ENCODE measurements around the gene TRIM33.

TRIM33 gene

GRCh38 chr1:114511032-114511785, at the start of gene TRIM33:
Gene TRIM33, minus strand, starts transcription at chr1:114511203. Its CDS starts 127 bp downstream, at chr1:114511076.
- Histone ChIP-seq H3K4me3 (peak within 1 kb of the TSS; percentile 99), H3K4me2 (peak within 1 kb of the TSS; percentile 92), H3K36me3 (peaks cover 13% of the 10 kb centered on the region; the same call in 1 of the 2 replicates), H4K20me1 (peaks cover 45% of the 10 kb centered on the region), H3K4me1 (peaks cover 44% of the 10 kb centered on the region), H3K27ac (peak within 1 kb of the TSS; percentile 97), H3K9me3 (no peaks in the 10 kb centered on the region), H3K9ac (peak within 1 kb of the TSS; percentile 98), H3K27me3 (no peaks in the 10 kb centered on the region)
- no peak for TF ChIP-seq Cebpa-rat (IDR thresholded peaks at IDR 0.05)

- Histone ChIP-seq H3K36me3 (peaks cover 5% of the 10 kb centered on the region; the same call in 1 of the 2 replicates), H3K4me1 (no peaks in the 10 kb centered on the region), H4K20me1 (no peaks in the 10 kb centered on the region), H3K4me2 (no peak overlapping the region), H3K9ac (no peak overlapping the region), H3K9me3 (peaks cover 11% of the 10 kb centered on the region; the same call in 1 of the 2 replicates), H3K27ac (no peak overlapping the region), H3K27me3 (no peaks in the 10 kb centered on the region), H3K4me3 (no peak overlapping the region)
- TF ChIP-seq Cebpa-rat (IDR thresholded peaks at IDR 0.05), result no peak
Measured at GRCh38 chr1:114559356-114559755, 48.4 kb upstream of the TRIM33 start.

DNA sequence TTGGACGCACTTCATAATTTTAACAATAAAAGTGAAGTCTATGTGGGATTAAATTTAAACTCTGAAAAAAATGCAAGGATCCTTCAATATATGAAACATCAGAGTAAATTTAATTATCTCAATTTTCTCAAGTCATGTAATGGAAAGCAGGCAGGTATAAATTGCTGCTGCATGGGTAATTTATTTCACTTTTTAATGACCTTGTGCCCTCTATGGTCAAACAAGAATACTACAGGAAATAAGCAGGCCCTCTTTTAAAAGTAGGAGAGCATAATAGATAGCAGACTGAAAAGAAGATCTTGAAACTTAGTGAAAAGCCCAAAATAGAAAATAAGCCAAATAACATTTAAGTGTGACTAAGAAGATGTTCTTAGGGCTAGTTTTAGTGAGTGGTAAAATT, 47.5 kb upstream of the TRIM33 start:
- H3K4me3 ChIP-seq, result no peak overlapping the region

DNA sequence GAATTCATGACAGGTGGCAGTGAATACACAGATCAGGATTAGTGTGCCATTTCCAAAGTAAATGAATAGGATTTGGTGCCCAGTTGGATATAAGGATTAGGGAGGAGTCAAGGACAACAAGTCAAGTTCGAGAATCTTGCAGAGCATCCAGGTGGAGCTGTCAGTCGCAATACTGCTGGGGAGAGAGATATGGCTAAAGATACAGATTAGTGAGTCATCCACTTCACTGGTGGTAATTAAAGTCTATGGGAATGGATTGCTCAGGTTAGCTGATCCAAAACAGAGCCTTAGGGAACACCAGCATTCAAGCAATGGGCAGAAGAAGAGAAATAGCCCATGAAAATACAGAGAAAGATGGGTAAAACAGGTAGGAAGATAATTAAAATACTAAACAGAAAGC, 43.6 kb upstream of the TRIM33 start:
- Histone ChIP-seq H4K20me1 (no peaks in the 10 kb centered on the region), H3K4me3 (no peak overlapping the region), H3K4me2 (no peak overlapping the region), H3K9ac (no peak overlapping the region), H3K27me3 (no peaks in the 10 kb centered on the region), H3K27ac (no peak overlapping the region), H3K4me1 (no peaks in the 10 kb centered on the region), H3K36me3 (no peaks in the 10 kb centered on the region), H3K9me3 (no peaks in the 10 kb centered on the region)
- no peak for TF ChIP-seq Cebpa-rat (IDR thresholded peaks at IDR 0.05)

More for the DNA sequence above, 47.5 kb upstream of the TRIM33 start:
- Histone ChIP-seq H3K27me3 (no peaks in the 10 kb centered on the region), H3K9me3 (peaks cover 7% of the 10 kb centered on the region; the same call in 1 of the 2 replicates), H3K36me3 (no peaks in the 10 kb centered on the region), H4K20me1 (no peaks in the 10 kb centered on the region), H3K27ac (no peak overlapping the region), H3K9ac (no peak overlapping the region), H3K4me1 (no peaks in the 10 kb centered on the region), H3K4me2 (no peak overlapping the region)
- no peak for TF ChIP-seq Cebpa-rat (IDR thresholded peaks at IDR 0.05)

DNA sequence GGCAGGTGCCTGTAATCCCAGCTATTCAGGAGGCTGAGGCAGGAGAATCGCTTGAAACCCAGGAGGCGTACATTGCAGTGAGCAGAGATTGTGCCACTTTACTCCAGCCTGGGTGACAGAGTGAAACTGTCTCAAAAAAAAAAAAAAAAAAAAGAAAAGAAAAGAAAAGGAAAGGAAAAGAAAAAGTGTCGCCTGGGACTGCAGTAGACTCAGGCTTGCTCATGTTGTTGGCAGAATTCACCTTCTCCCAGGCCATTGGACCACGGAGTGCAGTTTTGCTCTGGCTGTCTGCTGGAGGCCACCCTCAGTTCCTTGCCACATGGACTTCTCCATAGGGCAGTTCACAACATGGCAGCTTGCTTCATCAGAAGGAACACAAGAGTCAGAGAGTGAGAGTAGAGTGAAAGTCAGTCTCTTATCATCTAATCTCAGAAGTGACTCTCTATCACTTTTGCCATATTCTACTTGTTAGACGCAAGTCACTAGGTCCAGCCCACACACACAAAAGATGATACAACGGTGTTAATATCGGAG, 41.2 kb upstream of the TRIM33 start:
- no peaks in the 10 kb centered on the region for H3K36me3 ChIP-seq
- H3K27ac ChIP-seq, result no peak overlapping the region
- no peak overlapping the region for H3K4me3 ChIP-seq
- no peaks in the 10 kb centered on the region for H4K20me1 ChIP-seq
- H3K9ac ChIP-seq, result no peak overlapping the region
- H3K4me2 ChIP-seq, result no peak overlapping the region
- H3K4me1 ChIP-seq, result no peaks in the 10 kb centered on the region
- TF ChIP-seq Cebpa-rat (IDR thresholded peaks at IDR 0.05), result no peak
- no peaks in the 10 kb centered on the region for H3K9me3 ChIP-seq
- no peaks in the 10 kb centered on the region for H3K27me3 ChIP-seq

DNA sequence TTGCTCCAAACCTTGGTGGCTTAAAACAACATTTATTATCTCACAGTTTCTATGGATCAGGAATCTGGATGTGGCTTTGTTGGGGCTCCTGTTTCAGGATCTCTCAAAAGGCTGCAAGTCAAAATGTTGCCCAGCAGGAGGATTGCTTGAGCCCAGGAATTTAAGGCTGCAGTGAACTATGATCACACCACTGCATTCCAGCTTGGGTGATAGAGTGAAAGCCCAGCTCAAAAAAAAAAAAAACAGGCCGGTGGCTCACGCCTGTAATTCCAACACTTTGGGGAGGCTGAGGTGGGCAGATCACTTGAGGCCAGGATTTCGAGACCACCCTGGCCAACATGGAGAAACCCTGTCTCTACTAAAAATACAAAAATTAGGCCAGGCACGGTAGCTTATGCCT, 40.4 kb upstream of the TRIM33 start:
- Histone ChIP-seq H3K9ac (no peak overlapping the region), H3K4me1 (no peaks in the 10 kb centered on the region), H3K27ac (no peak overlapping the region), H3K27me3 (no peaks in the 10 kb centered on the region), H3K4me3 (no peak overlapping the region), H3K9me3 (no peaks in the 10 kb centered on the region), H3K4me2 (no peak overlapping the region), H4K20me1 (no peaks in the 10 kb centered on the region), H3K36me3 (no peaks in the 10 kb centered on the region)
- TF ChIP-seq Cebpa-rat (IDR thresholded peaks at IDR 0.05), result no peak

DNA sequence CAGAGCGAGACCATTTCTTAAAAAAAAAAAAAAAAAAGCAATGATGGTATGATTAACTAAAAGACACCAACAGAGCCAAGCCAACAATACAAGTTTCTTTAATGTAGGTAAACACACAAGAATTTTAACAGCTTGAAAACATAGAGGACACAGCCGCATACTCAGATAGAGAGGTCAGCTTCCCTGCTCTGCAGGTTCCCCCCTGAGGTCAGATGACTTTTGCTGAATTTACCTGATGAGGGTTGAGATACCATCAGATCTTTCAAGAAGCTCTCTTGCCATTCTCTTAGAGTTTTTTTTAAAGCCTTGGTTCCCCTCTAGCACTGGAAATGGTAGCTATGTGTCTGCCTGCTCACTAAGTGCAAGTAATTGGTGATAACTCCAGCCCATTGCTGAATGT, 39.3 kb upstream of the TRIM33 start:
- Histone ChIP-seq H3K4me1 (no peaks in the 10 kb centered on the region), H3K36me3 (no peaks in the 10 kb centered on the region), H3K27me3 (no peaks in the 10 kb centered on the region), H3K4me2 (no peak overlapping the region), H3K9me3 (no peaks in the 10 kb centered on the region), H3K27ac (no peak overlapping the region), H4K20me1 (no peaks in the 10 kb centered on the region), H3K9ac (no peak overlapping the region), H3K4me3 (no peak overlapping the region)
- no peak for TF ChIP-seq Cebpa-rat (IDR thresholded peaks at IDR 0.05)

DNA sequence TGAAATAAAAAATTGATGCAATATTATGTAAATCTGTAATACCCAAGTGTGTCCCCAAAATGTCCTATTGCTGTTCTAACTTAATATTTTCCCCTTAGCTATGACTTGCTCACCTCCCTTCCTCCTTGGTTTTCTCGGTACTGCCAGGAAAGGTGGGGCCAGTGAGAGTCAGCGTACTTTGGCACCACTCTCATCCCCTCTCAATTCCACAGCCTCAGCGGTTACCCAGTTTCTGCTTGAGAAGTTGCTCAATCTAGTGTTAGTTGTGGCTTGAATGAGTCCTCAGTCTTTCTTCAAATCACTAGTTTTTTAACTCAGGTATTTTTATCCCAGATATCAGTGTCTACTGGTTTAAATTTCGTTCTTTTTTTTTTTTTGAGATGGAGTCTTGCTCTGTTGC, 38.1 kb upstream of the TRIM33 start:
- Histone ChIP-seq H3K4me2 (no peak overlapping the region), H4K20me1 (no peaks in the 10 kb centered on the region), H3K4me1 (no peaks in the 10 kb centered on the region), H3K27ac (no peak overlapping the region), H3K9ac (no peak overlapping the region), H3K36me3 (no peaks in the 10 kb centered on the region), H3K4me3 (no peak overlapping the region), H3K9me3 (no peaks in the 10 kb centered on the region), H3K27me3 (no peaks in the 10 kb centered on the region)
- TF ChIP-seq Cebpa-rat (IDR thresholded peaks at IDR 0.05), result no peak

- no peaks in the 10 kb centered on the region for H3K9me3 ChIP-seq
- no peak overlapping the region for H3K4me3 ChIP-seq
- no peaks in the 10 kb centered on the region for H4K20me1 ChIP-seq
- H3K27me3 ChIP-seq, result no peaks in the 10 kb centered on the region
- H3K4me2 ChIP-seq, result no peak overlapping the region
- H3K4me1 ChIP-seq, result no peaks in the 10 kb centered on the region
- H3K27ac ChIP-seq, result no peak overlapping the region
- no peaks in the 10 kb centered on the region for H3K36me3 ChIP-seq
- no peak for TF ChIP-seq Cebpa-rat (IDR thresholded peaks at IDR 0.05)
- H3K9ac ChIP-seq, result no peak overlapping the region
Measured at GRCh38 chr1:114547076-114547475, 36.1 kb upstream of the TRIM33 start.

- Histone ChIP-seq H3K9me3 (no peaks in the 10 kb centered on the region), H3K27me3 (no peaks in the 10 kb centered on the region), H3K36me3 (no peaks in the 10 kb centered on the region), H3K27ac (no peak overlapping the region), H4K20me1 (no peaks in the 10 kb centered on the region), H3K4me2 (no peak overlapping the region), H3K4me1 (no peaks in the 10 kb centered on the region), H3K9ac (no peak overlapping the region), H3K4me3 (no peak overlapping the region)
- no peak for TF ChIP-seq Cebpa-rat (IDR thresholded peaks at IDR 0.05)
Measured at GRCh38 chr1:114545796-114546195, 34.8 kb upstream of the TRIM33 start.

Data from BLaER1 (cell line).